ENCODE results near the gene MUC22. TPM values are rescaled to one million over a fixed set of nuclear protein-coding genes. Genes with fewer than 3 reads are reported as not detected.

Gene MUC22
- total RNA-seq, 1 donor = not detected

Small RNA genes within 50 kb of the gene (small RNA-seq; reads per million reads assigned to genes)
- not detected for gene RNU6-1133P

Other genes starting within 250 kb of the MUC22 start
- 13.0 and 22.4 TPM in 2 replicates for gene DDR1, start 126.0 kb upstream of the MUC22 start, total RNA-seq
- 8.8 and 10.9 TPM in 2 replicates for gene GTF2H4, start 102.3 kb upstream of the MUC22 start, total RNA-seq
- gene VARS2, start 96.2 kb upstream of the MUC22 start, total RNA-seq = 14.5 and 15.6 TPM in 2 replicates
- not detected in 2 replicates for gene SFTA2, start 78.3 kb upstream of the MUC22 start, total RNA-seq
- gene MUCL3, start 69.5 kb upstream of the MUC22 start, total RNA-seq = not detected in 2 replicates
- not detected in 2 replicates for gene MUC21, start 26.8 kb upstream of the MUC22 start, total RNA-seq
- not detected in 2 replicates for gene C6orf15, start 102.1 kb downstream of the MUC22 start, total RNA-seq
- gene PSORS1C1, start 104.3 kb downstream of the MUC22 start, total RNA-seq = 1.2 and 2.2 TPM in 2 replicates
- not detected in 2 replicates for gene CDSN, start 110.0 kb downstream of the MUC22 start, total RNA-seq
- not detected in 2 replicates for gene PSORS1C2, start 128.6 kb downstream of the MUC22 start, total RNA-seq
- 13.6 and 14.1 TPM in 2 replicates for gene CCHCR1, start 147.3 kb downstream of the MUC22 start, total RNA-seq
- gene TCF19, start 148.1 kb downstream of the MUC22 start, total RNA-seq = 5.8 and 5.9 TPM in 2 replicates
- gene POU5F1, start 160.2 kb downstream of the MUC22 start, total RNA-seq = 0.29 and 2.5 TPM in 2 replicates

Measured in osteoblast (primary cell).